CD14-positive monocyte (primary cell): ENCODE data around the gene GPR25. TPM values are rescaled to one million over a fixed set of nuclear protein-coding genes. Genes with fewer than 3 reads are reported as not detected.

ENCODE experiments used
- DNase-seq, 3 donors: peaks; one replicate each; pipeline ENCODE4 v3.0.0-alpha.2; 2011 to 2022
- H2AFZ ChIP-seq: 2 replicates; pipeline ENCODE4 v1.6.0; 2012; ENCODE audit warnings: mild to moderate bottlenecking, low read depth, low read length, inconsistent platforms; ENCODE audit not compliant: insufficient read depth, poor library complexity, severe bottlenecking
- H3K27ac ChIP-seq, 2 donors: 1 replicate in 1 of 2; 2 replicates in 1 of 2; pipeline ENCODE4 v1.5.1; 2012 to 2013; ENCODE audit warnings: low read length in 2 of 2, control low read depth in 1 of 2, inconsistent platforms in 1 of 2, low read depth in 1 of 2, mild to moderate bottlenecking in 1 of 2
- H3K27me3 ChIP-seq, 2 donors: one replicate each; pipeline versions ENCODE4 v1.6.0 to v1.6.1; 2011 to 2013; ENCODE audit warnings: low read length in 2 of 2; ENCODE audit not compliant: control insufficient read depth in 2 of 2, insufficient read depth in 2 of 2
- H3K36me3 ChIP-seq, 2 donors: replicated peaks in 1 of 2; 1 replicate in 1 of 2; 2 replicates in 1 of 2; pipeline versions ENCODE4 v1.5.1 to v1.6.1; 2012 to 2013; ENCODE audit warnings: low read length in 2 of 2, control low read depth in 1 of 2, inconsistent platforms in 1 of 2, mild to moderate bottlenecking in 1 of 2; ENCODE audit not compliant: insufficient read depth in 2 of 2, control insufficient read depth in 1 of 2
- H3K4me1 ChIP-seq, 2 donors: 1 replicate in 1 of 2; 2 replicates in 1 of 2; pipeline versions ENCODE4 v1.5.1 to v1.6.1; 2012 to 2013; ENCODE audit warnings: low read length in 2 of 2, control low read depth in 1 of 2, inconsistent platforms in 1 of 2, mild to moderate bottlenecking in 1 of 2, moderate library complexity in 1 of 2; ENCODE audit not compliant: insufficient read depth in 2 of 2, control insufficient read depth in 1 of 2
- H3K4me2 ChIP-seq: replicated peaks from 2 replicates; pipeline ENCODE3; 2012; ENCODE audit warnings: low read length, moderate library complexity, mild to moderate bottlenecking; ENCODE audit not compliant: poor library complexity, severe bottlenecking; ENCODE audit errors: extremely low read depth
- H3K4me3 ChIP-seq, 3 experiments: fragments of 200-600 bp in 1 of 3; sonication (generic) in 1 of 3; replicated peaks in 1 of 3; 1 replicate in 2 of 3; 2 replicates in 1 of 3; pipeline ENCODE4 v1.5.1; 2011 to 2013; ENCODE audit warnings: low read length in 3 of 3, mild to moderate bottlenecking in 3 of 3, control low read depth in 2 of 3, low read depth in 2 of 3, inconsistent platforms in 1 of 3, moderate library complexity in 1 of 3
- H3K79me2 ChIP-seq: 2 replicates; pipeline ENCODE4 v1.6.0; 2012; ENCODE audit warnings: mild to moderate bottlenecking, control low read depth, inconsistent platforms, low read length, moderate library complexity; ENCODE audit not compliant: insufficient read depth
- H3K9ac ChIP-seq: 2 replicates; pipeline ENCODE4 v1.6.0; 2017; ENCODE audit warnings: low read length, mild to moderate bottlenecking; ENCODE audit not compliant: insufficient read depth, poor library complexity, severe bottlenecking
- H3K9me3 ChIP-seq, 2 donors: replicated peaks in 1 of 2; 1 replicate in 1 of 2; 2 replicates in 1 of 2; pipeline versions ENCODE4 v1.5.1 to v1.6.1; 2012 to 2013; ENCODE audit warnings: low read length in 2 of 2, control low read depth in 1 of 2; ENCODE audit not compliant: control insufficient read depth in 1 of 2, insufficient read depth in 1 of 2
- H4K20me1 ChIP-seq: 2 replicates; pipeline ENCODE4 v1.6.0; 2012; ENCODE audit warnings: mild to moderate bottlenecking, low read length, control low read depth, moderate library complexity; ENCODE audit not compliant: insufficient read depth
- H3K27ac Mint-ChIP-seq, 7 donors: one replicate each; pipeline ENCODE4 v1.8.0; 2020; ENCODE audit warnings: mild to moderate bottlenecking in 7 of 7, mixed read lengths in 7 of 7, moderate library complexity in 6 of 7, inconsistent platforms in 2 of 7
- H3K27me3 Mint-ChIP-seq, 3 donors: one replicate each; pipeline ENCODE4 v1.8.0; 2021 to 2022; ENCODE audit warnings: low read depth in 3 of 3, mild to moderate bottlenecking in 3 of 3, mixed read lengths in 3 of 3, moderate library complexity in 3 of 3, inconsistent platforms in 1 of 3
- H3K36me3 Mint-ChIP-seq, 2 donors: one replicate each; pipeline ENCODE4 v1.8.0; 2020; ENCODE audit warnings: mixed read lengths in 2 of 2, inconsistent platforms in 1 of 2, mild to moderate bottlenecking in 1 of 2
- H3K4me1 Mint-ChIP-seq: one replicate; pipeline ENCODE4 v1.8.0; 2020; ENCODE audit warnings: mild to moderate bottlenecking, mixed read lengths
- H3K4me3 Mint-ChIP-seq, 2 donors: one replicate each; pipeline ENCODE4 v1.8.0; 2020; ENCODE audit warnings: mild to moderate bottlenecking in 2 of 2, mixed read lengths in 2 of 2, moderate library complexity in 1 of 2
- H3K9me3 Mint-ChIP-seq, 7 donors: one replicate each; pipeline ENCODE4 v1.8.0; 2020 to 2022; ENCODE audit warnings: mixed read lengths in 7 of 7, mild to moderate bottlenecking in 6 of 7, moderate library complexity in 6 of 7, inconsistent platforms in 2 of 7
- CTCF ChIP-seq: fragments of 200-600 bp; IDR thresholded peaks from one replicate; pipeline ENCODE4 v1.8.0; 2022; ENCODE audit warnings: antibody characterized with exemption, mild to moderate bottlenecking
- WGBS: methylation state at CpG from one replicate; pipeline ENCODE4 v1.1.5; 2013; ENCODE audit warnings: missing lambda C conversion rate; ENCODE audit not compliant: insufficient coverage; 5-methylcytosine and 5-hydroxymethylcytosine counted together
- intact Hi-C, 2 donors: fragments of 100-400 bp; cut with micrococcal nuclease; formaldehyde crosslinking; loops; one replicate each; pipeline versions ENCODE4 v1.15.0 to v1.15.1; 2023
- polyA plus RNA-seq, 3 donors: library from polyadenylated mRNA; depleted of rRNA in 1 of 3; unstranded in 2 of 3; stranded (reverse) in 1 of 3; fragments of 300-500 nt in 2 of 3; fragments of >200 nt in 1 of 3; fragmentation: Illumina TruSeq in 2 of 3; gene quantifications; 1 replicate in 2 of 3; 2 replicates in 1 of 3; pipeline ENCODE4 v1.2.3, GENCODE V29; 2012 to 2021

GPR25 gene
- polyA plus RNA-seq, 3 donors = 0.13 TPM; not detected in 2

GRCh38 chr1:200845360-200845759 is 27.4 kb upstream of the GPR25 start:
- intact Hi-C loops = no loop called here
- H3K9me3 Mint-ChIP-seq = peaks cover 0 to 2% (median 0%) of the 10 kb centered on the region in 7 donors
- no peak for DNase-seq
- Histone ChIP-seq H2AFZ (no peak overlapping the region), H3K79me2 (no peaks in the 10 kb centered on the region), H3K4me1 (no peaks in the 10 kb centered on the region), H3K27me3 (no peaks in the 10 kb centered on the region), H3K4me3 (no peak overlapping the region), H3K4me2 (no peak overlapping the region), H3K9ac (no peak overlapping the region), H4K20me1 (no peaks in the 10 kb centered on the region), H3K36me3 (no peaks in the 10 kb centered on the region), H3K9me3 (no peaks in the 10 kb centered on the region), H3K27ac (no peak overlapping the region)
- peaks cover 1 to 2% of the 10 kb centered on the region in 2 donors for H3K36me3 Mint-ChIP-seq
- peaks cover 1% of the 10 kb centered on the region for H3K4me1 Mint-ChIP-seq
- no peak overlapping the region for H3K27ac Mint-ChIP-seq
- peaks cover 0 to under 1% (median 0%) of the 10 kb centered on the region in 3 donors for H3K27me3 Mint-ChIP-seq
- no peak overlapping the region for H3K4me3 Mint-ChIP-seq
- WGBS = 100% methylated on average over 2 of the region's 4 CpGs
- TF ChIP-seq CTCF = no peak

- H3K36me3 Mint-ChIP-seq = peaks cover 1 to 2% of the 10 kb centered on the region in 2 donors
- no peak overlapping the region for H3K27ac ChIP-seq
- no peaks in the 10 kb centered on the region for H3K79me2 ChIP-seq
- intact Hi-C loops = no loop called here
- H2AFZ ChIP-seq = no peak overlapping the region
- no peak overlapping the region for H3K27ac Mint-ChIP-seq
- H3K4me2 ChIP-seq = no peak overlapping the region
- no peaks in the 10 kb centered on the region for H3K4me1 ChIP-seq
- no peak overlapping the region for H3K4me3 Mint-ChIP-seq
- no peak overlapping the region for H3K9ac ChIP-seq
- peaks cover 0 to 1% (median 0%) of the 10 kb centered on the region in 7 donors for H3K9me3 Mint-ChIP-seq
- no peaks in the 10 kb centered on the region for H3K9me3 ChIP-seq
- no CpG with 5 or more reads among the region's 1 CpG for WGBS
- no peaks in the 10 kb centered on the region for H3K27me3 Mint-ChIP-seq
- no peaks in the 10 kb centered on the region for H3K36me3 ChIP-seq
- no peaks in the 10 kb centered on the region for H4K20me1 ChIP-seq
- no peak for DNase-seq
- TF ChIP-seq CTCF = no peak
- H3K4me3 ChIP-seq = no peak overlapping the region
- H3K27me3 ChIP-seq = no peaks in the 10 kb centered on the region
- peaks cover 6% of the 10 kb centered on the region for H3K4me1 Mint-ChIP-seq
These were observed 26.4 kb upstream of the GPR25 start for GRCh38 chr1:200846398-200846797.
